ENCODE data around the gene MAP3K2. TPM values are rescaled to one million over a fixed set of nuclear protein-coding genes. Genes with fewer than 3 reads are reported as not detected.

MAP3K2 gene
- total and polyA plus RNA-seq, 2 of the 8 experiments (the other 6 are each of a cell fraction or from before 2014, with no cell fraction given) = 2.0 to 23.2 TPM

DNA sequence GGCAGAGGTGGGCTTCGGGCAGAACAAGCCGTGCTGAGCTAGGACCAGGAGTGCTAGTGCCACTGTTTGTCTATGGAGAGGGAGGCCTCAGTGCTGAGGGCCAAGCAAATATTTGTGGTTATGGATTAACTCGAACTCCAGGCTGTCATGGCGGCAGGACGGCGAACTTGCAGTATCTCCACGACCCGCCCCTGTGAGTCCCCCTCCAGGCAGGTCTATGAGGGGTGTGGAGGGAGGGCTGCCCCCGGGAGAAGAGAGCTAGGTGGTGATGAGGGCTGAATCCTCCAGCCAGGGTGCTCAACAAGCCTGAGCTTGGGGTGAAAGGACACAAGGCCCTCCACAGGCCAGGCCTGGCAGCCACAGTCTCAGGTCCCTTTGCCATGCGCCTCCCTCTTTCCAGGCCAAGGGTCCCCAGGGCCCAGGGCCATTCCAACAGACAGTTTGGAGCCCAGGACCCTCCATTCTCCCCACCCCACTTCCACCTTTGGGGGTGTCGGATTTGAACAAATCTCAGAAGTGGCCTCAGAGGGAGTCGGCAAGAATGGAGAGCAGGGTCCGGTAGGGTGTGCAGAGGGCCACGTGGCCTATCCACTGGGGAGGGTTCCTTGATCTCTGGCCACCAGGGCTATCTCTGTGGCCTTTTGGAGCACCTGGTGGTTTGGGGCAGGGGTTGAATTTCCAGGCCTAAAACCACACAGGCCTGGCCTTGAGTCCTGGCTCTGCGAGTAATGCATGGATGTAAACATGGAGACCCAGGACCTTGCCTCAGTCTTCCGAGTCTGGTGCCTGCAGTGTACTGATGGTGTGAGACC lies 30.7 kb upstream of the MAP3K2 start, which contains the start of gene PROC (continued):
- TF ChIP-seq GABPA (IDR thresholded peaks at IDR 0.05; ENCODE audit: borderline replicate concordance, insufficient read depth, low read length) = no peak
- no peak for TF ChIP-seq KDM1A (IDR thresholded peaks at IDR 0.05; ENCODE audit: borderline replicate concordance, low read length)
- TF ChIP-seq TAF1 (IDR thresholded peaks at IDR 0.05; ENCODE audit: low read depth, low read length) = no peak
- no peak for TF ChIP-seq HDAC6 (IDR thresholded peaks at IDR 0.05; ENCODE audit: low read depth, low read length)
- TF ChIP-seq, protein P1, sequence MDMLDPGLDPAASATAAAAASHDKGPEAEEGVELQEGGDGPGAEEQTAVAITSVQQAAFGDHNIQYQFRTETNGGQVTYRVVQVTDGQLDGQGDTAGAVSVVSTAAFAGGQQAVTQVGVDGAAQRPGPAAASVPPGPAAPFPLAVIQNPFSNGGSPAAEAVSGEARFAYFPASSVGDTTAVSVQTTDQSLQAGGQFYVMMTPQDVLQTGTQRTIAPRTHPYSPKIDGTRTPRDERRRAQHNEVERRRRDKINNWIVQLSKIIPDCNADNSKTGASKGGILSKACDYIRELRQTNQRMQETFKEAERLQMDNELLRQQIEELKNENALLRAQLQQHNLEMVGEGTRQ (IDR thresholded peaks at IDR 0.05; ENCODE audit: low read length) = no peak
- no peak for TF ChIP-seq EGR1 (IDR thresholded peaks at IDR 0.05; ENCODE audit: borderline replicate concordance, low read depth, low read length)
